ENCODE data around the gene CXCL11. TPM values are rescaled to one million over a fixed set of nuclear protein-coding genes. Genes with fewer than 3 reads are reported as not detected.

CXCL11 gene
- total and polyA plus RNA-seq, 2 donors from 2014 or later = not detected

DNA sequence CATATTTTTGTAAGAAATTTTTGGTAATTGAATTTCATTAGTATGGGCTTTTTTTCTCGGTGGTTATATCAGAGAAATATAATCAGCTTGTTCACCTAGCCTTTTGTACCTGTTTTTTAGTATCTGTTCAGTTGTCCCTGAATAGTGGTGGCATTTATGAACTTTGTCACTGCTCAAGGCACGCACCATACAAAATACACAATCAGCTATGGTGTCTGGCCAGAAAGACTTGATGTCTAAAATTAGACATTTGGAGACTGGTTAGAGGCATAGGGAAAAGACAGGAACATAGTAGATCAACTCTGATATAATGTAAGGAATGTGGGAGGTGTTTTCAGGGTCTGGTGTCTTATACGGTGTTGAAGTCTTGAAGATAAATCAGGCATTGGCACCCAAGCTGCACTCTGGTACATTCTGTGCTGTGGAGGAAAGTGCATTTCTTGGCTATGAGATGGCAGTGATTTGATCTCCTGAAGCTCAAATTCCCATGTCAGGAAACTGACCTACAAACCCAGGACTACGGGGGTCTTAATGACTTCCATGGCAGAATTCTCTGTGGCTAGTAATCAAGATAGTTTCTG, 42.3 kb upstream of the CXCL11 start:
- FAIRE-seq (no peak), DNase-seq (no peak)
- Histone ChIP-seq H3K4me1 (ENCODE audit: control insufficient read depth in 2 of 3, insufficient read depth in 2 of 3, low read depth in 1 of 3, low read length in 3 of 3) (no peaks in the 10 kb centered on the region), H3K9me3 (ENCODE audit: control insufficient read depth in 2 of 3, insufficient read depth in 1 of 3, low read length in 3 of 3) (no peaks in the 10 kb centered on the region), H3K36me3 (ENCODE audit: control insufficient read depth in 2 of 3, insufficient read depth in 3 of 3, low read length in 3 of 3) (no peaks in the 10 kb centered on the region), H3K4me3 (ENCODE audit: low read length in 3 of 3) (no peak overlapping the region), H3K27ac (ENCODE audit: low read depth in 2 of 2, low read length in 2 of 2) (no peak overlapping the region), H3K27me3 (ENCODE audit: control insufficient read depth, insufficient read depth, low read length) (no peaks in the 10 kb centered on the region), H3K9ac (ENCODE audit: low read length in 3 of 3) (no peak overlapping the region)
- TF ChIP-seq, protein P1, sequence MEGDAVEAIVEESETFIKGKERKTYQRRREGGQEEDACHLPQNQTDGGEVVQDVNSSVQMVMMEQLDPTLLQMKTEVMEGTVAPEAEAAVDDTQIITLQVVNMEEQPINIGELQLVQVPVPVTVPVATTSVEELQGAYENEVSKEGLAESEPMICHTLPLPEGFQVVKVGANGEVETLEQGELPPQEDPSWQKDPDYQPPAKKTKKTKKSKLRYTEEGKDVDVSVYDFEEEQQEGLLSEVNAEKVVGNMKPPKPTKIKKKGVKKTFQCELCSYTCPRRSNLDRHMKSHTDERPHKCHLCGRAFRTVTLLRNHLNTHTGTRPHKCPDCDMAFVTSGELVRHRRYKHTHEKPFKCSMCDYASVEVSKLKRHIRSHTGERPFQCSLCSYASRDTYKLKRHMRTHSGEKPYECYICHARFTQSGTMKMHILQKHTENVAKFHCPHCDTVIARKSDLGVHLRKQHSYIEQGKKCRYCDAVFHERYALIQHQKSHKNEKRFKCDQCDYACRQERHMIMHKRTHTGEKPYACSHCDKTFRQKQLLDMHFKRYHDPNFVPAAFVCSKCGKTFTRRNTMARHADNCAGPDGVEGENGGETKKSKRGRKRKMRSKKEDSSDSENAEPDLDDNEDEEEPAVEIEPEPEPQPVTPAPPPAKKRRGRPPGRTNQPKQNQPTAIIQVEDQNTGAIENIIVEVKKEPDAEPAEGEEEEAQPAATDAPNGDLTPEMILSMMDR (IDR thresholded peaks at IDR 0.05; ENCODE audit: borderline replicate concordance, extremely low read depth, insufficient read depth) = no peak
- intact Hi-C loops (cut with DNase I) = no loop called here

- intact Hi-C loops (cut with DNase I) = no loop called here
Measured at GRCh38 chr4:76074993-76075600, 39.2 kb upstream of the CXCL11 start.

DNA sequence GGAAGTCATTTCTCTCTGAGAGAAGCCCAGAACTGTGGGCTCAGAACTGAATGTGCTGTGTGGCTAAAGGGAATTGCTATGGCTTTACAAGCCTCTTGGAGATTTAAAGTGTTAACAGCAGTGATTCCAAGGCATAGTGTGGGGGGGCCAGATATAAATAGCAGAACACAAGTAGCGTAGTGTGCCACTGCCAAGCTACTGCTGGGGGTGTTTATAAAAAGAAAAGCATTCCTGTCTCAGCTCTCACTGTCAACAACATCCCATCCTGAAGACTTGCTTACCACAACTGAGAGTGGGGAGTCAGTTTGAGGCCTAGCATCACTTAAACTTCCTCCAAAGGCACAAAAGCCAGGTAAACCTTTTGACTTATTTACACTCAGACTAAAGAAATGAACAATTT, 38.6 kb upstream of the CXCL11 start, which contains the start of gene ART3:
ART3 (plus strand) TSS at position 242 of the 400 bp plus-strand sequence. CDS start 1,181 bp downstream, outside the sequence.
- FAIRE-seq (no peak), DNase-seq (no peak)
- Histone ChIP-seq H3K4me1 (ENCODE audit: control insufficient read depth in 2 of 3, insufficient read depth in 2 of 3, low read depth in 1 of 3, low read length in 3 of 3) (no peaks in the 10 kb centered on the region), H3K27me3 (ENCODE audit: control insufficient read depth, insufficient read depth, low read length) (no peaks in the 10 kb centered on the region), H3K27ac (ENCODE audit: low read depth in 2 of 2, low read length in 2 of 2) (no peak within 1 kb of the TSS), H3K4me3 (ENCODE audit: low read length in 3 of 3) (no peak within 1 kb of the TSS), H3K9ac (ENCODE audit: low read length in 3 of 3) (no peak within 1 kb of the TSS), H3K9me3 (ENCODE audit: control insufficient read depth in 2 of 3, insufficient read depth in 1 of 3, low read length in 3 of 3) (no peaks in the 10 kb centered on the region), H3K36me3 (ENCODE audit: control insufficient read depth in 2 of 3, insufficient read depth in 3 of 3, low read length in 3 of 3) (no peaks in the 10 kb centered on the region)
- intact Hi-C loops (cut with DNase I) = no loop called here
- TF ChIP-seq, protein P1 (IDR thresholded peaks at IDR 0.05; ENCODE audit: borderline replicate concordance, extremely low read depth, insufficient read depth) = no peak

More at GRCh38 chr4:76074993-76075600, 39.2 kb upstream of the CXCL11 start:
- H3K4me1 ChIP-seq (ENCODE audit: control insufficient read depth in 2 of 3, insufficient read depth in 2 of 3, low read depth in 1 of 3, low read length in 3 of 3) = no peaks in the 10 kb centered on the region
- no peak overlapping the region for H3K27ac ChIP-seq (ENCODE audit: low read depth in 2 of 2, low read length in 2 of 2)
- H3K9me3 ChIP-seq (ENCODE audit: control insufficient read depth in 2 of 3, insufficient read depth in 1 of 3, low read length in 3 of 3) = no peaks in the 10 kb centered on the region
- no peaks in the 10 kb centered on the region for H3K36me3 ChIP-seq (ENCODE audit: control insufficient read depth in 2 of 3, insufficient read depth in 3 of 3, low read length in 3 of 3)
- TF ChIP-seq, protein P1 (IDR thresholded peaks at IDR 0.05; ENCODE audit: borderline replicate concordance, extremely low read depth, insufficient read depth) = no peak
- FAIRE-seq (no peak), DNase-seq (no peak)
- no peak overlapping the region for H3K4me3 ChIP-seq (ENCODE audit: low read length in 3 of 3)
- no peak overlapping the region for H3K9ac ChIP-seq (ENCODE audit: low read length in 3 of 3)
- no peaks in the 10 kb centered on the region for H3K27me3 ChIP-seq (ENCODE audit: control insufficient read depth, insufficient read depth, low read length)

Data from kidney (tissue), 14 donors.